ENCODE results near the gene CFL2.
A peak's percentile ranks its signal among the peaks of the same experiment; 100 is the strongest.
"Not testable (repeated sequence)": the region's sequence is repeated elsewhere in the genome, so short reads cannot be mapped to it uniquely, and the experiment has no call there.

CFL2 gene

DNA sequence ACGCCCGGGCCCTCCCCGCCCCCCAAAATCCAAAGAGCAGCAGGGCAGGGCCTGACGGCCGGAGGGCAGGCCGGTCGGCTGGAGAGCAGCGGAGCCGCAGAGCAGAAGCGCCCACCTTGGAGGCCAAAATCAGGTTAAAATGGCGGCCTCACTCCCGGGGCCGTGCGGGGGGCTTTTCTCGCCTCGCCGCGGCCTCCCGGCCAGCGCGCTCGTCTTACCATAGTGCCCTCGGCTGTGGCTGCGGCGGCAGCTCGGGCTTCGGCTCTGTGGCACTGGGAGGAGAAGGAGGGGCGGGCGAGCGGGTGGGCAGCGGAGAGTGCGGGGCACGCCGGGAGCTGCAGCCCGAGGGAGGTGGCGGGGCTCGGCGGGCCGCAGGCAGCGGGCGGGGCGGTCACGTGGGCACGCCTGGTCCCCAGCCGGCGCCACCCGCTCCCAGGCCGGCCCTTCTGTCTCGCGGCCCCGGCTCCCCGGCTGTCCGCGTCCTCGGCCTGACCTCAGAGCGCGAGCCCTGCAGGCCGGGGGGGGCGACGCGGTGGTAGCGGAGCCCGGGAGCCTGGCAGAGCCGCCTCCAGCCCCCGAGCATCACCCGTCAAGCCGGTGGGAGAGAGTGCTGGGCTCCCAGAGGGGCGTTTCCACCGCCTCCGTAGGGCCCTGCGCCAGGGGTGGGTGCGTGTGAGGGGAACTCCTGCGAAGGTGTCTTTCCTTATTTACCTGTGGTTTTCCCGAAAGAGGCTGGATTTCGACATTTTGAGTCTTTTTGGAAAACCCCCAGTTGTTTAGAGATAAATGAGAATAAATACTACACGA is at the start of gene CFL2:
Gene CFL2 (minus strand): TSS at position 274 of the 807 bp plus-strand sequence. CDS start 53 bp downstream, at position 221.
- DNase-seq (ENCODE audit: low read depth, low spot score): peak; percentile 81

DNA sequence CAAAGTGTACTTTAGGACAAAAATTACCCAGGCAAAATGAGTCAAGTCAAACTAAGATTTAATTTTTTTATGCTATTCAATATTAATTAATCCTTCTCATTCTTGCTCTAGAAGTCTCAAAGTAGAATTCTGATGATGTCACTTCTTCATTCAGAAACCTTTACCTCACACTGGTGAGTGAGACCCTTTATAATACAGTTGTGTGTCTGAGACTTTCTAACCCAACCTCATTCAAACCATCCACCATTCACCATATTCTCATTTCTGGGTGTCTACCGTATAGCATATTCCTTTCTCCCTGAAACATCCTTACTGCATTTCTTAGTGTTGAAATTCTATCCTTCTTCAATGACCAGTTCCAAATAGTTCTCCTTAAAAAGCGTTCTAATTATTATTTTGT is 40.8 kb upstream of the CFL2 start:
- no peak for DNase-seq (ENCODE audit: low read depth, low spot score)

- DNase-seq (ENCODE audit: low read depth, low spot score): no peak
These were observed 40.3 kb upstream of the CFL2 start for GRCh38 chr14:34754687-34755086.

DNA sequence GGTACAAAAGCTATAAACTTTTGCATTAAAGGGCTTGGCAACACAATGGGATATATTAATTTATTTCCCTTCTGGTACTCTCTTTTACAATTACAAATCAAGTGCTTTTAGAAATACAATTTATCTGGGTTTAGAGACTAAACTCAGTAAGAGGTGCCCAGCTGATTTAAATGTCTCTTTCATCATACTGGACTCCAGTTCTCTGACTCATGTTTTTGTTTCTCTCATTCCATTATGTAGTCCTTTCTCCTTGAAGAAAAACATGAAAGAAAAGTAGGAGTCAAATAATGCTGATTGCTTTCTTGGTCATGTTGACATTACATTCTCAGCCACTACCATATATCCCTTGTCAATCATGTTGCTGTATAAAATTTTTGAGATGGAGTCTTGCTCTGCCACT is 36.3 kb upstream of the CFL2 start:
- DNase-seq (ENCODE audit: low read depth, low spot score): no peak

GRCh38 chr14:34750233-34750632 is 35.8 kb upstream of the CFL2 start:
- DNase-seq (ENCODE audit: low read depth, low spot score): no peak

DNA sequence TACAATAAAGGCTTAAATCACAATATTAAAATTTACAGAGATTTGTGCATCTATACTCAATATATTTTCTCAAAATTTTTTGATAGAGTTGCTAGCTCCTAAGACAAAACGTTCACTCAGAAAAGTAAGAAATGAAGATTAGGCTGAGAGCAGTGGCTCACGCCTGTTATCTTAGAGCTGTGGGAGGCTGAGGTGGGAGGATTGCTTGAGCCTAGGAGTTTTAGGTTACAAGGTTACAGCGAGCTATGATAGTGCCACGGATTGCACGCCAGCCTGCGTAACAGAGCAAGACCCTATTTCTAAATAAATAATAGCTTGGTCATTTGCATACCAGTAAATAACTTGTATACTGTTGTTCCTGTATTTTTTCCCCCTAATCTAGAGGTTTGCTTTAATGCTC is 35.0 kb upstream of the CFL2 start:
- DNase-seq (ENCODE audit: low read depth, low spot score): no peak

- DNase-seq (ENCODE audit: low read depth, low spot score): no peak
These were observed 28.1 kb upstream of the CFL2 start for GRCh38 chr14:34742270-34743115.

DNA sequence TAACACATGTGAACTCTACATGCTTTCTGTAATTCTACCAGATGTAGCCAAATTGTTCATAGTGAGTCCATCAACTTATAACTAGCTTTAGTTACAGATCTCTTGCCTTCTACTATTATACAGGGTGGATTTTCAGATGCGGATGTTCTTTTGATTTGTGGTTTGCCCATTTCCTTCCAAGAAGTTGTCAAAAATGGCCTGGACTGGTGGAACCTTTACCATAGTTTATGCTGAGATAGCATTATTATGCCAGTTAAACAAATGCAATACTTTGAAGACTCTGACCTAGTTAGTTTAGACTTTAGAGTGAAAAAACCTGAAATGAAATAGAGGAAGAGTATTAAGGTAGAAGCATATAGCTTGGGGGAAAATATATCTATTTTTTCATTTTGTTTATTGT is 27.4 kb upstream of the CFL2 start:
- DNase-seq (ENCODE audit: low read depth, low spot score): no peak

- not testable (repeated sequence) for DNase-seq (ENCODE audit: low read depth, low spot score)
These were observed 25.7 kb upstream of the CFL2 start for GRCh38 chr14:34740139-34740538.

- not testable (repeated sequence) for DNase-seq (ENCODE audit: low read depth, low spot score)
These were observed 22.7 kb upstream of the CFL2 start for GRCh38 chr14:34737079-34737478.

- no peak for DNase-seq (ENCODE audit: low read depth, low spot score)
These were observed 18.9 kb upstream of the CFL2 start for GRCh38 chr14:34733245-34733644.

DNA sequence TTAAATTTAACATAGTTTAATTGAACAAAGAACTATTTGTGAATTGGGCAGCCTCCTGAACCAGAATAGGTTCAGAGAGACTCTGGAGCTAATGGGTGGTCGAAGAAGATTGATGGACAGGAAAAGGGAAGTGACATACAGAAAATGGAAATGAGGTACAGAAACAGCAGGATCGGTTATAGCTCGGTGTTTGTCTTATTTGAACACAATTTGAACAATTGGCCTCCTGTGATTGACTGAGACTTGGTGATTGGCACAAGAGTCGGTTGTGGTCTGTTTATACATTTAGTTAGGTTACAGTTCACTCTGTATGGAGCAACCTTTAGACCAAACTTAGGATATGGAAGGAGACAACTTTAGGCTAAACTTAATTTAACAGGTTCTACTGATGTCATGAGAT is 18.4 kb upstream of the CFL2 start:
- no peak for DNase-seq (ENCODE audit: low read depth, low spot score)

DNA sequence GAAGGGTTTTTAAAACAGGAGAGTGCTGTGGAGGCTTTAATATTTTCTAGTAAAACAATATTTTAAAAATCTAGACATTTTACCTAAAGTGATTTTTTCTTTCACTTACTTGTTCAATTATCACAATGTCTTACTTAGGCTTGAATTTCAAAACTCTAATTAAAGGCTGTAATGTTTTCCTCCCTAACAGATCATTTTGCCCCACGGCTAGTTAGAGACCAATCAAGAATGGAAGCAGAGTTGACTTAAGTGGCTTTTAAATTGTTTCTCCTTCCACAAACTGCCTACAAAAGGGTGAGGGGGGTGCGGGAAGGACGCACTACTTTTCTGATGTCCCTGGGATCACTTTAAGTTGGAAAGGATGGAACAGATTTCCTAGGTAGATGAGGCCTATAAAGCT is 9.5 kb upstream of the CFL2 start:
- peak; percentile 13 for DNase-seq (ENCODE audit: low read depth, low spot score)

- DNase-seq (ENCODE audit: low read depth, low spot score): peak; percentile 53
These were observed 8.5 kb upstream of the CFL2 start for GRCh38 chr14:34722723-34723545.

DNA sequence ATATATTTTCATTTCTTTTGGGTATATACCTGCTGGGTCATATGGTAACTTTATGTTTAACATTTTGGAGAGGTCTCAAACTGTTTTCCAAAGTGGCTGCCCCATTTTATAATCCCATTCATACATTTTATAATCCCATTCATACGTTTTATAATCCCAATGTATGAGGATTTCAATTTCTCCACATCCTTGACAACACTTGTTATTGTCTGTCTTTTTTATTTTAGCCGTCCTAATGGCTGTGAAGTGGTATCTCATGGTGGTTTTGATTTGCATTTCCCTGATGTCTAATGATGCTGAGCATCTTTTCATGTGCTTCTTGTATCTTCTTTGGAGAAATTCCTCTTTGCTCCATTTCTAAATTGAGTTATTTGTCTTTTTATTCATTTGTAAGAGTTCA is 6.7 kb upstream of the CFL2 start:
- no peak for DNase-seq (ENCODE audit: low read depth, low spot score)

- DNase-seq (ENCODE audit: low read depth, low spot score): no peak
These were observed 4.4 kb upstream of the CFL2 start for GRCh38 chr14:34718750-34719304.

GRCh38 chr14:34715127-34715863 is 902 bp upstream of the CFL2 start:
- no peak for DNase-seq (ENCODE audit: low read depth, low spot score)

DNA sequence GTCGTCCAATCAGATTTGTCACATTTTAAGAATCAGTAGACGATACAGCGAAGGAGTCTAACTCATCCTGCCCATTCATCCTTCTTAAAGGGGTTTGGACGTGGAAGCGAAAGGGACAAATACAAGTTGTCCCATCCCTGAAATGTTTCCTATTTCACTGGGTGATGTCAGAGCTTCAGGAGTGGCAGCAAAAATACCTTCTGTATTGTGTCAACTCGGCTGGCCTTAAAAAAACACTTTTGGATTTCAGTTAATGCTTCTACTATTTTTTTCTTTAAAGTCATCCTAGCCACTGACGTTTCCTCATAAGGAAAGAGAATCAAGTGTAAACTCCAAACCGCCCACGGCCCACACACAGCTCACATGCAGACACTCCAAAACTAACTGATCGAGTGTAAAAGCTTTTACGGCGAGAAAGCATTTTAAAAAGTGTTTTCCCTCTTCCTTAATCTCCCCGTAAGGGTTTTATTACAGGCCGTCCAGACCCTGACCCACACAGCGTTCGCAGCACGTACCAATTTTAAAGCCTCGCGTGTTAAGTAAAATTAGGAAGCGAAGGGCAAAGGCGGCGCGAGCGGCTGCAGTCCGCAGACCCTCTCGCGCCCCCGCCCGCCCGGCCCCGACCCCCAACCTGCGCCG is 593 bp downstream of the CFL2 start:
- DNase-seq (ENCODE audit: low read depth, low spot score): peak; percentile 25

DNA sequence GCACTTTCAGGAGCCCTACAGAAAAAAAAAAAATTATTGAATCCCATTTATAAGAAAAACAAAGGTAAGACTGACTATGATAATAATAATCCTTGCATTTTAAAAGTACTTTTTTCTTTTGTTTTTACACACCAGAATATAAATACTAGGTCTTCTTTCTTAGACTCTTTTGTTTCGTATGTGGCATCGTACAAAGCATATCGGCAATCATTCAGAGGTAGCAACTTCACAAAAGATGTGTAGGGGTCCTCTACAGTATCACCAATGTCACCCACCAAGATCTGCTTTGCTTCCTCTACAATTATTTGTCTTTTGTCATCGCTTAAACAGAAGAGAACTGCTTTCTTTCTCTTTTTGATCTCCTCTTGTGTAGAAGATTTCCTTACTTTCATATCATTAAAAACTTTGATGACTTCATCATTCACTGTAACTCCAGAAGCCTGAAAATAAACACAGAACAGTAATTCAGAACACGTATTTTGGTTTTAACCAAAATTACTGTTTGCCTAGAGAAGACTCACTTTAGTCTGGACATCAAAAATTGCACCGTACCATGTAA is 1.2 kb downstream of the CFL2 start:
- DNase-seq (ENCODE audit: low read depth, low spot score): no peak
